GM12891 (cell line): Measurements from ENCODE around the gene CEMIP.

Experiments used
- DNase-seq: peaks from one replicate; pipeline ENCODE4 v3.0.0; 2011; ENCODE audit warnings: low spot score; ENCODE audit not compliant: insufficient read length
- FAIRE-seq: peaks from 2 replicates; lab custom pipeline; 2011; peaks lifted over from hg19 to GRCh38; lab: Jason Lieb, UNC
- PAX5 ChIP-seq: IDR thresholded peaks from 2 replicates; pipeline ENCODE4 v1.6.1; 2011; ENCODE audit warnings: low read length, moderate library complexity, mild to moderate bottlenecking; ENCODE audit not compliant: insufficient read depth, severe bottlenecking
- POLR2A ChIP-seq: IDR thresholded peaks from 2 replicates; pipeline ENCODE4 v1.6.1; 2011; ENCODE audit warnings: low read depth, low read length, control low read depth
- POLR2AphosphoS5 ChIP-seq: IDR thresholded peaks from 2 replicates; pipeline ENCODE4 v1.6.1; 2011; ENCODE audit warnings: low read depth, low read length, control low read depth
- POU2F2 ChIP-seq: IDR thresholded peaks from 2 replicates; pipeline ENCODE4 v1.6.1; 2011; ENCODE audit warnings: low read depth, mild to moderate bottlenecking, control low read depth, low read length, moderate library complexity
- SPI1 ChIP-seq: IDR thresholded peaks from 2 replicates; pipeline ENCODE4 v1.6.1; 2011; ENCODE audit warnings: low read depth, low read length, control low read depth
- TAF1 ChIP-seq: IDR thresholded peaks from 2 replicates; pipeline ENCODE4 v1.6.1; 2011; ENCODE audit warnings: low read depth, low read length, control low read depth

Gene CEMIP

DNA sequence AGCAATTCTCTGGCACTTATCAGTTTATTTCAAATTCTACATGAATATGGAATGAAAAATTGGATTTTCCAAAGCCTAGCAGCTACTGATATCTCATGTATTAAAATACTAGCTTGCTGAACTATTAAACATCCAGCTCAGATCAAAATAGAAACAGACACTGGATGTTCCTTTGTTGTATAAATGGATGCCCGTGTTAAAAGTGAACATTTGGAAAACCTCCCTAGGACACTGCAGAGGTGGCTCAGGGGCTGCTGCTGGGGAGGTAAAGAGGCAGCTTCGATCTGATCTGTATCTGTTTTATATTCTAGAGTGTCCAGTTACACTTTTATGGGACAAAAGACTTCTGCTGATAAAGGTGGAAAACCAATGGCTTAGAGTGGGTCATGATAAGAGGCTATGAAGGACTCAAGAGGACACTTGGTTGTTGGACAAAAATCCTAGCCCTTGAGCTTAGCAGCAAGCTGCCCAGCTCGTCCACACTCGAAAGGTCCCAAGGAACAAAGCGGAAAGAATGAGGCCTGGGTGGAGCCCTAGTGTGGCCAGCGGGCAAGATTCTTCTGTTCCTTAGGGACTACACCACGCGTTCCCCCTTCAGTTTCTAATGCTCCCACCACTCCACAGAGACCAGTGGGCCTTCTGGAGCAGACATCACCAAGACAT is 200.5 kb downstream of the CEMIP start:
- TF ChIP-seq POU2F2 (no peak), PAX5 (no peak), POLR2AphosphoS5 (no peak), SPI1 (no peak), TAF1 (no peak), POLR2A (no peak)
- DNase-seq (no peak), FAIRE-seq (no peak)

DNA sequence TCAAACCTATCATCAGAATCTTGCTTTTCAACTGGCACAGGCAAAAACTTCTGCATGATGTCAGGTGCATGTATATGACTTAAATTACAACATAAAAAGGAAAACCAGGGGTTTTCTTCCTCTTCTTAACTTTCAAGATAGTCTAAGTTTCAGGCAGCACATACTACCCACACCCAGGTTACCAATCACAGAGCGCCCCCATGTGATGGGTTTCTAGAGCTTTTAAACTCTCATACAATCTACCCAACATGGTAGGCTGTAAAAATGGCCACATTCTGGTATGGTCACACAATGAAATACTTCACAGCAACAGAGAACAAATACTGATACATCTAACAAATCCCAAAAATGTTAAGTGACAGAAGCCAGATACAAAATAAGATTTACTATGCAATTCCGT is 203.0 kb downstream of the CEMIP start:
- DNase-seq = no peak
- no peak for FAIRE-seq
- TF ChIP-seq POLR2A = no peak

DNA sequence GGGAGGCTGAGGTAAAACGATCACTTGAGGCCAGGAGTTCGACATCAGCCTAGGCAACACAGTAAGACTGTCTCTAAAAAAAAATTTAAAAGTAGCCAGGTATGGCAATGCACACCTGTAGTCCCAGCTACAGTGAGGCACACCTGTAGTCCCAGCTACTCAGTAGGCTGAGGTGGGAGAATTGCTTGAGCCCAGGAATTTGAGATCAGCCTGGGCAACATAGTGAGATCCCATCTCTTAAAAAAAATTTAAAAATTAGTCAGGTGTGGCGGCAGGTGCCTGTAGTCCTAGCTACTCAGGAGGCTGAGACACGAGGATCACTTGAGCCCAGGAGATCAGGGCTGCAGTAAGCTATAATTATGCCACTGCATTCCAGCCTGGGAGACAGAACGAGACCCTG is 203.7 kb downstream of the CEMIP start:
- TF ChIP-seq TAF1 (no peak), POU2F2 (no peak), POLR2A (no peak), PAX5 (no peak), SPI1 (no peak), POLR2AphosphoS5 (no peak)
- FAIRE-seq (no peak), DNase-seq (no peak)

DNA sequence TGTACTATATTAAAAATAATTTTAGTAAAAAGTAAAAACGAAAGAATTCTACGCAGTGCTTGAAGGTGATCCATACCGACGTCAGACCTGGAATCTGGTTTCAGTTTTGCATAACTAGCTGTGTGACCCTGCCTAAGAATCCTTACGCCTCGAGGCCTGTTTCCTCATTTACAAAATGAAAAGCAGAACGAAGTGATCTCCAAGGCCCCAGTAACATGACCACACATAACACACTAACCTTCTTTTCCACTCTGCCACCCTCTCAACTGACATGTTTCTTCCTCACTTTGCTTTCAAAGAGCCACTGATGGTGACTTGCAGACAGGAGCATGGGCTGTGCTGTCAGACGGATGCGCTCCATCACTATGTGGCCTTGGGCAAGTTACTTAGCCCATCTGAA is 205.7 kb downstream of the CEMIP start:
- DNase-seq (no peak), FAIRE-seq (no peak)
- TF ChIP-seq TAF1 (no peak), POLR2A (peak; percentile 26; the same call in 1 of the 2 replicates), SPI1 (peak; percentile 36; the same call in 1 of the 2 replicates)

DNA sequence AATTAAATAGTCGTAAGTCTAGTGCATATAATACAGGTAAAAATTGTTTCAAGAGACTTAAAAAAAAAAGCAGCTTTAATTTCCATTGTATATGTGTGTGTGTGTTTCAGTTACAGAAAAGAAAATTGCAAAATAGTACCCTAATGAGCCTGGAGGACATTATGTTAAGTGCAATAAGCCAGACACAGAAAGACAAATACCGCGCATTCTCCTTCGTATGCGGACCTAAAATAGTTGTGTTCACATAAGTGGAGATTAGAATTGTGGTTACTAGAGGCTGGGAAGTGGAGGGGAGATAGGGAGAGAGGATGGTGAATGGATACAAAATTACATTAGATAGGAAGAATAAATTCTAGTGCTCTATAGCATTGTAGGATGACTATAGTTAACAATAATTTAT is 206.8 kb downstream of the CEMIP start:
- DNase-seq = no peak
- no peak for TF ChIP-seq TAF1
- no peak for TF ChIP-seq POLR2AphosphoS5
- TF ChIP-seq SPI1 = no peak
- TF ChIP-seq PAX5 = no peak
- TF ChIP-seq POU2F2 = no peak
- no peak for TF ChIP-seq POLR2A
- FAIRE-seq = no peak

DNA sequence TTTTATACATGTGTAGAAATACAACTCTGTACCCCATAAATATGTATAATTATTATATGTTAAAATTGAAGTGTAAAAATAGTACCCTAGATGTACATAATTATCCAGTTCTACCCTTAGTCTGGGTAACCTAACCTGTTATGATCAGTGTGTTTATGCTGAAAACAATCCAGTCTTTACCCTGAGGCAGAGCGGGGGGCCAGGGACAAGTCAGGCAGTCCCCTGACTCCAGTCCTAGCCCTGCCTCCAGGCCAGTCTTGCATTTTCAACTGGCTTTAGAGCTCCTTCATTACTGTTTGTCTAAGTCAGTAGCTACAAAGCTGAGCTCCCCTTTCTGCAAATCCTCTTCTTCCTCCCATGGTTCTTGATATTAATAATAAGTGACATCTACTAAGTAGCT is 207.3 kb downstream of the CEMIP start:
- DNase-seq = no peak
- no peak for TF ChIP-seq POLR2A
- TF ChIP-seq PAX5 = no peak
- TF ChIP-seq SPI1 = no peak
- no peak for TF ChIP-seq TAF1
- TF ChIP-seq POLR2AphosphoS5 = no peak
- no peak for TF ChIP-seq POU2F2
- no peak for FAIRE-seq

GRCh38 chr15:80988148-80988796 is 209.1 kb downstream of the CEMIP start:
- no peak for TF ChIP-seq TAF1
- TF ChIP-seq SPI1 = no peak
- no peak for TF ChIP-seq POLR2AphosphoS5
- no peak for FAIRE-seq
- DNase-seq = no peak

DNA sequence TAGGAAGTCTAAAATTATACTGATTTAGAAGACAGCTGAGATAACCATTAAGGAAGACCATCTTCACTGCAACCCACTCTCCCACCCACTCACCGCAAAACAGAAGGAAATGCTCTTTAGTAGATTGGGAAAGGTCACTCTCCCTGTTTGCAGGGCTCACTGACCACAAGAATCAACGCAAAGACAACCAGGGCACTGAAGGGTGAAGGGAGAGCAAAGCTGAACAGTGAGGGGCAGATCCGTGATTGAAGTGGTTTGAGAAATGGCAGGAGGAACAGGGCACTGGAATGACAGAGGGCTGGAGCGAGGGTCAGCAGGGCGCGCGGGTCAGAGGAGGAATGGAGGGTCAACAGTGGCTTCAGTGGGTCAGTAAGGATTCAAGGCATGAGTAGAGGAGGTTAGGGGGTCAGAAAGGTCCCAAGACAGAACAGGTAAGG is 209.9 kb downstream of the CEMIP start:
- no peak for DNase-seq
- FAIRE-seq = no peak
- TF ChIP-seq POLR2A = no peak
- no peak for TF ChIP-seq SPI1
- TF ChIP-seq POU2F2 = no peak

GRCh38 chr15:80989518-80990478 is 210.6 kb downstream of the CEMIP start, which contains the start of gene MESD:
TSS of gene MESD (minus strand) at chr15:80989819. CDS start at chr15:80989791, 28 bp downstream.
- DNase-seq (peak; percentile 92), FAIRE-seq (peak; percentile 96)
- TF ChIP-seq POU2F2 = peak; percentile 60; the same call in 1 of the 2 replicates
- TF ChIP-seq SPI1 = no peak
- peak; percentile 90 for TF ChIP-seq TAF1
- TF ChIP-seq POLR2AphosphoS5 = peak; percentile 92
- peak; percentile 96 for TF ChIP-seq POLR2A
- no peak for TF ChIP-seq PAX5

DNA sequence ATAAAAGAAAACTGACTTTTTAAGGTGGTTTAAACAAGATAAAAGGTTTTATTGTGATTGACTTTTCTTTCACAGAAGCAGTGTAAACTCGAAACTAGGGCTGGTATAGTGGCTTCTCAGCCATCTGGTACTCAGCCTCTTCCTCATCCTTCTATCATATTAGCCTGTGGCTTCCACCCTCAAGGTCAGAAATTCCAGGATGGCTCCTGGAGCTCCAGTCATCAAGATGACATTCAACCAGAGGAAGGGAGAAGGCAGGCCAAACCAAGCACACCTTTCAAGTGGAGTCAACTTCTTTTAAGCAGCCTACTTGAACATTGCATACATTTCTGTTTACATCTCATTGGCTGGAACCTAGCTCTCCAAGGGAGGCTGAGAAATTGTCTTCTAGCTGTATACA is 211.8 kb downstream of the CEMIP start:
- TF ChIP-seq POLR2A (no peak), TAF1 (no peak), SPI1 (no peak), POLR2AphosphoS5 (no peak), POU2F2 (no peak)
- DNase-seq (no peak), FAIRE-seq (no peak)

DNA sequence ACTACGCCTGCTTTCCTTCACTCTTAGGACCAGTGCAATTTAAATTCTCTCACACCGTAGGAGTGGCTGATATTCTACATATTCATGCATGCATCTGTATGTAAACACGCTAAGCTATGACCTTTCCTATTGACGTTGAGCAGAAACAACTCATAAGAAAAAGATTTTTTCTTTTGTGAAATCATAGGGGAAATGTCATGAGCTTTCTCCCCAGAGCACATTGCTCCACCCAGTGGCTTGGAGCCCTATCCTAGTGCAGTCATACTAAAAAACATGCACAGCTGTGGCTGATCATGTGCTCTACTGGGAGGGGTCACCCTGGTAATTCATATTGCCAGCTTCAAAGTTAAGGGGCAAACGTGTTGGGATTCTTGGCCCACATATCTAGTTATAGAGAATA is 212.3 kb downstream of the CEMIP start:
- TF ChIP-seq POLR2AphosphoS5 = no peak
- TF ChIP-seq PAX5 = no peak
- no peak for TF ChIP-seq POU2F2
- TF ChIP-seq POLR2A = no peak
- no peak for TF ChIP-seq SPI1
- no peak for TF ChIP-seq TAF1
- no peak for FAIRE-seq
- no peak for DNase-seq
